NCI-H2107 treated with DMSO at 0.1 percent for 48 hours (cell line): ENCODE results near the gene GAS2L1.
"Not testable (repeated sequence)": the region's sequence is repeated elsewhere in the genome, so short reads cannot be mapped to it uniquely, and the experiment has no call there.

Experiments
- DNase-seq: peaks from one replicate; lab custom pipeline; 2025; ENCODE audit not compliant: unreplicated experiment; lab: John Stamatoyannopoulos, UW

Gene GAS2L1

GRCh38 chr22:29340566-29340965, 34.1 kb downstream of the GAS2L1 start:
- no peak for DNase-seq

GRCh38 chr22:29341056-29341848, 34.8 kb downstream of the GAS2L1 start:
- no peak for DNase-seq

DNA sequence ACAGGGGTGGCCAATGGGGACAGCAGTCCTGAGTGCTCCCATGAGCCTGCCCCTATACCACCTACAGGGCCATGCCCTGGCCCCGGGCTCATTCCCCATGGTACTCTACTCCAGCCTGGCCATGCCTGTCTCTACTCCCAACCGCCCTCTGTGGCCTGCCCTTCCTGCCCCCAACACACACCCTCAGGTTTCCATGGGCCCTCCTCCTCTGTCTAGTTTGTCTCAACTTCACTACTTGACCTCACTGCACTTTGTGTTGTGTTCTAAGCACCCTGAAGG, 35.3 kb downstream of the GAS2L1 start:
- no peak for DNase-seq

GRCh38 chr22:29342177-29342576, 35.7 kb downstream of the GAS2L1 start:
- no peak for DNase-seq

DNA sequence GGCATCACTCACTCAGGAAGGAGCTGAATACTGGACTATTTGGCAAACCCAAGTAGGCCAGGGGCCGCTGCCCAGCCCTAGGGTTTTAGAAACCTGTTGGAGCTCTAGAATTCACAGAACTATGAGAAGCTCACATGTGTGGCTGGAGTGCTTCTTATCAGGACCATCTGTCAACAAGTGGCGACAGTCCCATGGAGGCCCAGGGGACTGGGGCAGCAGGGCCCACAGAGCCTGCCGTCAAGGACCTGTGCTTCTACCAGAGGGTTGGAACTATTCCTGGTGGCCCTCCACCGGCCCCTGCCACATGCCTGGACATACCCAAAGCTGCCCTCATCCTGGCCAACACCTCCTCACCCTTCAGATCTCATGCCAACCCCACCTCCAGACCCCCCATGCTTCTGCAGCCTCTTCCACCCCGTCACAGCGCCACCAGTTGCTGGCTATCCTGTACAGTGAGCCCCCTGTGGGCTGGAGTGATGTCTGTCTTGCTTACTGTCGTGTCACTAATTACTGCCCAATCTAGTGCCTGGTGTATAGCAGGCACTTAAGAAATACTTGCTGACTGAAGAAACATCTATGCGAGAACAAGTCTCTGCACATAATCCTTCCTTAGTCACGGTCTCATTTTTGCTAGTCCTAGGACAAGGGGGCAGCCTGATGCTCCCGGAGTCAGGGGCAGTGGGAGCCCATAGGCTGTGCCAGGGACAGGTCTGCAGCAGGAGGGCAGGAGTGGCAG, 36.3 kb downstream of the GAS2L1 start:
- no peak for DNase-seq

GRCh38 chr22:29343313-29343805, 36.9 kb downstream of the GAS2L1 start:
- peak; percentile 27 for DNase-seq

- peak; percentile 63 for DNase-seq
Observed at GRCh38 chr22:29344137-29344536, 37.7 kb downstream of the GAS2L1 start.

GRCh38 chr22:29344889-29345288, 38.4 kb downstream of the GAS2L1 start:
- not testable (repeated sequence) for DNase-seq

DNA sequence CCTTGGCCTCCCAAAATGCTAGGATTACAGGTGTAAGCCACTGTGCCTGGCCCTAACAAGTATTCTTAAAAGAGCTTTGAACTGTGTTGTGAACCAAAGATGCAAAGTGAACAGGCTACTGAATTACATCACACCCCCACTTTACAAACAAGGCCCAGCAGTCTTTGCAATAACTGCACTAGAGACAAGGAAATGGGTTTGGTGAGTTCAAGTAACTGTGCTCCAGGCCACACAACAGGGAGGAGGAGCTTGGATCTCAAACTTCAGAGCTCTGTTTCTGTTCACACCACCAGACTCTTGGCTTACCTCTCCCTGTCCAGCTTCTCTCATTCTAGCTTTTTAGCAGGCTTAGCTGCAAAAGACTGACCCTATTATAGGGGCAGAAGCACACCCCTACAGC, 39.5 kb downstream of the GAS2L1 start:
- DNase-seq, result no peak

DNA sequence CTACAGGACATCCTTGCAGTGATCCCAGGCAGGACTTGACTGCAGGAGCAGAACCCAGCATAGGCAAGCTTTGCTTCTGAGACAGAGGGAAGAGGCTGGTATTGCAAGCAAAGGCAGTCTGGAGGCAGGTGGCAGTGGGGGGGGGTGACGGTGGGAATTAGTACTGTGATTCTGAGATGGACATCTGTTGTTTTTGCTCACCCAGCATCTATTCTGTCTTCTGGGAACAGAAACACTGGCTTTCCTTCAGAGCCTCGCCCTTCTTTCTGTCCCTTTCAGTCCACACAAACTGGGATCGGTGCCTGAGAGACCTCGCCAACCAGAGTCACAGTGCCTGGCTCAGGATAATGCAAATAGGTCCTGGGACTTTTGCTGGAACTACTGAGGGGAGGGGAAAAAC, 40.2 kb downstream of the GAS2L1 start:
- no peak for DNase-seq

DNA sequence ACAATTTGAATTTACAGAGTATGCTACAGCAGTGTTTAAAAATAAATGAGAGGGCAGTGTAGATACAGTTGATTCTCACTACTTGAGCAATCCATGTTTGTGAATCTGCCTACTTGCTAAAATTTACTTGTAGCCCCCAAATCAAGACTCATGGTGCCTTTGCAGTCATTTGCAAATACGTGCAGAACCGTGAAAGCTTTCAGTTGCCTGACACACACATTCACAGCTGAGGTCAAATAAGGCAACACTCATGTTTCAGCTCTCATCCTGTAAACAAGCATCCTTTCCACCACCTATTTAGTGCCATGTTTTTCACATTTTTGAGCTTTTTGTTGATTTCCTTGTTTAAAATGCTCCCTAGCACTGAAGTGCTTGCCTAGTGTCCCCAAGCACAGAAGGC, 41.6 kb downstream of the GAS2L1 start:
- no peak for DNase-seq

- no peak for DNase-seq
Observed at GRCh38 chr22:29348956-29349355, 42.5 kb downstream of the GAS2L1 start.

- no peak for DNase-seq
Observed at GRCh38 chr22:29351042-29351441, 44.6 kb downstream of the GAS2L1 start.

- DNase-seq, result no peak
Observed at GRCh38 chr22:29351891-29352290, 45.4 kb downstream of the GAS2L1 start.

DNA sequence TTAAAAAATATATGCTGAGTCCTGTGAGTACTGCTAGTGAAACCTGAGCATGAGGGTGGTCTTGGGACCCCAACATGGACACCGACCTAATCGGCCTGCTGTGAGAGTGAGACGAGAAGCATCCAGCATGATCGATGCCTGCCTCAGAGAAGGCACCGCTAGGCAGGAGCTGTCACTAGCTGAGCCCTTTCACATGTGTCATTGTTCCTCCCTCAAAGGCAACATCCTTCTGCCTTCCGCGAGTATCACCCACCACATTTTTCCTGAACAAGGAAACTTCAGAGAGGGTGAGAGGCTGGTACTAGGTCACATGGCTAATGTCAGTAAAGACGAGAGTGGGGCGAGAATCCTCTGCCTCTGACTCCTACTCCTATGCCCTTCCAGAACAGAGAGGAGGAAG, 46.3 kb downstream of the GAS2L1 start:
- no peak for DNase-seq

DNA sequence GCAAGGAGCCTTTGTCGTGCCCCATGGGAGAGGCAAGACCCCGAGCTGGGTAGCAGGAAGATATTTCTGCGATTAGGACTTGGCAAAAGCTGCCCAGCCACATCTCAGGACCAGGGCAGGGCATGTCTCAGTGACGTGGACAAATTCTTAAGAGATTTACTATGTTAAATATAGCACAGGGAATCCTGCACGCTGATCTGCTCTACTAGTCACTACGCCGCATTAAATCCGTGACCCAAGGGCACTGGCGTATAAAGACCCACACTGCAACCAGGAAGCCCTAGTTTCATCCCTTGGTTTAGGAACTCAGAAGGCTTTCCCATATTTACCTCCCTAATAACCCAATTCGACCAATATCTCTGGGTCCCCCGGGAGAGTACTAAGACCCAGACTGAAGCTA, 46.8 kb downstream of the GAS2L1 start:
- no peak for DNase-seq

DNA sequence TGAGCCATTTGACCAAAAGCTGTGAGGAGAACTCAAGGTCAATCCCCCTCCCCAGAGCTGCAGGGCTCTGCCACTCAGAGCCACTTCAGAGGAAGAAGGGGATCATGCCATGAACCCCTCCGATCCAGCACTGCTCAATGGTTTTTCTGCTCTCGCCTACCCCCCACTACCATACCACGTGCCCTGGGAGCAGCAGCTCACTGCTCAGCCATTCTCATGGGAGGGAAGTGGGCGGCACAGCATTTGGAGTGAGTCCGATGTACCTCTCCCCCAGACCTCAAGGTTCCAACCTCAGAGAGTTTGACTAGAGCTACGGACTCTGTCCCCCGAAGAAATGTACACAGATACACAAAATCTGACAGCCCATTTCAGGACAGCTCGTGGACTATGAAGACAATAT, 47.4 kb downstream of the GAS2L1 start:
- DNase-seq, result no peak

DNA sequence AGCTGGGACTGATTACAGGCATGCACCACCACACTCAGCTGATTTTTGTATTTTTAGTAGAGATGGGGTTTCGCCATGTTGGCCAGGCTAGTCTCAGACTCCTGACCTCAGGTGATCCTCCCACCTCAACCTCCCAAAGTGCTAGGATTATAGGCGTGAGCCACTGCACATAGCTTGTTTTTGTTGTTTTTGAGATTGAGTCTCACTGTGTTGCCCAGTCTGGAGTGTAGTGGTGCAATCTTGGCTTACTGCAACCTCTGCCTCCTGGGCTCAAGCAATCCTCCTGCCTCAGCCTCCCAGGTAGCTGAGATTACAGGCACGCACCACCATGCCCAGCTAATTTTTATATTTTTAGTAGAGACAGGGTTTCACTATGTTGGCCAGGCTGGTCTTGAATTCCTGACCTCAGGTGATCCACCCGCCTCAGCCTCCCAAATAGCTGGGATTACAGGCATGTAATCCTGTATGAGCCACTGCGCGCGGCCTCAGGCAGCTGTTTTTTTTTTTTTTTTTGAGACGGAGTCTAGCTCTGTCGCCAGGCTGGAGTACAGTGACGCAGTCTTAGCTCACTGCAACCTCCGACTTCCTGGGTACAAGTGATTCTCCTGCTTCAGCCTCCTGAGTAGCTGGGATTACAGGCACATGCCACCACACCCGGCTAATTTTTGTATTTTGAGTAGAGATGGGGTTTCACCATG, 50.9 kb downstream of the GAS2L1 start:
- not testable (repeated sequence) for DNase-seq

DNA sequence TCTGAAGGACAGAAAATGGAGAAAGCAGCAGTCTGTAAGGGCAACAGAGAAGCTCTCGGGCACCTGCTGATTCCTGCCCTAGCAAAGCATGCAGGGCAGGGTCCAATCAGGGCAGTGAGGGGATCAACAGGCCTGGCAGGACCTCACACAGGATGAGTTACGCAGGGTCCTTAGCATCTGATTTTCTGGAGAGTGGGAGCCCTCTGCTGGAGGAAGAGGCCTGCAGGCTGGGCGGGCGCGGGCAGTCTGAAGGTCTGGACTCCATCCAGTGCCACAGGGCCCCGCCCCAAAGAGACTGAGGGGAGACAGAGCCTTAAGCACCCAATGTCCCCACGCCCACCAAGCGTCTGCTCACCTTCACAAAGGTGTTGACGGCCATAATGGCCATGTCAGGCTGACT, 53.0 kb downstream of the GAS2L1 start:
- DNase-seq, result no peak
